ENCODE data around the gene ALDH1L2.

Gene ALDH1L2

GRCh38 chr12:105033851-105034250 lies 50.4 kb downstream of the ALDH1L2 start:
- no peak for DNase-seq

- DNase-seq: no peak
Measured at GRCh38 chr12:105032703-105033357, 51.4 kb downstream of the ALDH1L2 start.

- no peak for DNase-seq
Measured at GRCh38 chr12:105030820-105031807, 53.1 kb downstream of the ALDH1L2 start.

GRCh38 chr12:105026411-105026810 lies 57.8 kb downstream of the ALDH1L2 start:
- DNase-seq: no peak

GRCh38 chr12:105025890-105026289 lies 58.4 kb downstream of the ALDH1L2 start:
- peak in 19 of 51 donors; percentile 2 to 34 (median 8) for DNase-seq

- no peak for DNase-seq
Measured at GRCh38 chr12:105024928-105025327, 59.3 kb downstream of the ALDH1L2 start.

- DNase-seq: no peak
Measured at GRCh38 chr12:105020241-105020962, 63.9 kb downstream of the ALDH1L2 start.

- no peak for DNase-seq
Measured at GRCh38 chr12:105018776-105019175, 65.5 kb downstream of the ALDH1L2 start.

- no peak for DNase-seq
Measured at GRCh38 chr12:105018012-105018411, 66.2 kb downstream of the ALDH1L2 start.

GRCh38 chr12:105015543-105015942 lies 68.7 kb downstream of the ALDH1L2 start:
- DNase-seq: no peak

- no peak for DNase-seq
Measured at GRCh38 chr12:105014603-105015002, 69.7 kb downstream of the ALDH1L2 start.

- no peak for DNase-seq
Measured at GRCh38 chr12:105013892-105014291, 70.4 kb downstream of the ALDH1L2 start.

GRCh38 chr12:105001476-105001875 lies 82.8 kb downstream of the ALDH1L2 start:
- no peak for DNase-seq

- no peak for DNase-seq
Measured at GRCh38 chr12:104999347-104999685, 84.9 kb downstream of the ALDH1L2 start.

- no peak for DNase-seq
Measured at GRCh38 chr12:104998423-104999346, 85.6 kb downstream of the ALDH1L2 start.

GRCh38 chr12:104997541-104997940 lies 86.7 kb downstream of the ALDH1L2 start:
- DNase-seq: no peak

- no peak for DNase-seq
Measured at GRCh38 chr12:104994336-104994735, 89.9 kb downstream of the ALDH1L2 start.

- DNase-seq: no peak
Measured at GRCh38 chr12:104991565-104992128, 92.6 kb downstream of the ALDH1L2 start.

GRCh38 chr12:104990950-104991349 lies 93.3 kb downstream of the ALDH1L2 start:
- DNase-seq: no peak

Measured in hypothalamus (tissue), 51 donors.